Prostate gland (tissue), 2 donors: ENCODE results near the gene MUC21. TPM values are rescaled to one million over a fixed set of nuclear protein-coding genes. Genes with fewer than 3 reads are reported as not detected.
"Not testable (repeated sequence)": the region's sequence is repeated elsewhere in the genome, so short reads cannot be mapped to it uniquely, and the experiment has no call there.

Source experiments
- DNase-seq: peaks from one replicate; pipeline ENCODE4 v3.0.0-alpha.2; 2019; ENCODE audit warnings: low spot score
- H3K27ac ChIP-seq, 2 donors: fragments of 200-600 bp; sonication (generic); 2 replicates each; pipeline ENCODE4 v1.5.1; 2017 to 2019
- H3K27me3 ChIP-seq: fragments of 200-600 bp; sonication (generic); replicated peaks from 2 replicates; pipeline ENCODE4 v1.5.1; 2019; ENCODE audit not compliant: insufficient read depth
- H3K36me3 ChIP-seq, 2 donors: fragments of 200-600 bp; sonication (generic); 1 replicate in 1 of 2; 2 replicates in 1 of 2; pipeline versions ENCODE4 v1.5.1 to v1.8.1; 2017 to 2019
- H3K4me1 ChIP-seq: fragments of 200-600 bp; sonication (generic); replicated peaks from 2 replicates; pipeline ENCODE4 v1.5.1; 2019
- H3K4me3 ChIP-seq, 2 donors: fragments of 200-600 bp; sonication (generic); 2 replicates each; pipeline ENCODE4 v1.5.1; 2017 to 2019
- H3K9me3 ChIP-seq: fragments of 200-600 bp; sonication (generic); 2 replicates; pipeline ENCODE4 v1.5.1; 2017
- CTCF ChIP-seq, 4 experiments: fragments of 200-600 bp in 2 of 4; fragments of 450-650 bp in 2 of 4; sonication (generic) in 2 of 4; IDR thresholded peaks; 1 replicate in 3 of 4; 2 replicates in 1 of 4; pipeline ENCODE4 v1.5.1; 2016 to 2019; ENCODE audit warnings: antibody characterized with exemption in 4 of 4, mild to moderate bottlenecking in 2 of 4, moderate library complexity in 2 of 4
- POLR2A ChIP-seq: fragments of 450-650 bp; IDR thresholded peaks from one replicate; pipeline ENCODE4 v1.6.1; 2016; ENCODE audit warnings: antibody characterized with exemption, mild to moderate bottlenecking
- POLR2AphosphoS5 ChIP-seq: sonication (generic); formaldehyde crosslinking; IDR thresholded peaks from one replicate; pipeline ENCODE4 v1.6.1; 2017; ENCODE audit warnings: antibody characterized with exemption
- WGBS: methylation state at CpG from one replicate; pipeline ENCODE4 v1.1.5; 2018; 5-methylcytosine and 5-hydroxymethylcytosine counted together
- intact Hi-C: fragments of 100-400 bp; cut with DNase I; formaldehyde crosslinking; loops from one replicate; pipeline ENCODE4 v1.14.2; 2022
- total RNA-seq, 2 donors: library from RNA; depleted of rRNA; stranded (reverse); fragments of >200 nt; gene quantifications; one replicate each; pipeline ENCODE4 v1.1.0, GENCODE V29; 2016

MUC21 gene
- total RNA-seq, 2 donors from 2014 or later = 0.28 TPM; not detected in 1

- DNase-seq = no peak
- no peaks in the 10 kb centered on the region for H3K27me3 ChIP-seq
- no peak for TF ChIP-seq POLR2A
- TF ChIP-seq CTCF (IDR thresholded peaks at IDR 0.05) = no peak
- TF ChIP-seq POLR2AphosphoS5 = no peak
- H3K27ac ChIP-seq = no peak within 1 kb of the TSS
- intact Hi-C loops = no loop called here
- no peaks in the 10 kb centered on the region for H3K4me1 ChIP-seq
- no peaks in the 10 kb centered on the region for H3K36me3 ChIP-seq
- H3K4me3 ChIP-seq = no peak within 1 kb of the TSS
- WGBS = 72% methylated on average over 4 of the region's 4 CpGs
- H3K9me3 ChIP-seq = no peaks in the 10 kb centered on the region
Measured at GRCh38 chr6:31010393-31011060, 27.0 kb downstream of the MUC21 start, which contains the start of gene MUC22. TSS of gene MUC22 (plus strand) at chr6:31010474. CDS start at chr6:31010707, 233 bp downstream.

GRCh38 chr6:31011153-31011552, 27.6 kb downstream of the MUC21 start:
- 87% methylated on average over 6 of the region's 6 CpGs for WGBS
- H3K36me3 ChIP-seq = no peaks in the 10 kb centered on the region

DNA sequence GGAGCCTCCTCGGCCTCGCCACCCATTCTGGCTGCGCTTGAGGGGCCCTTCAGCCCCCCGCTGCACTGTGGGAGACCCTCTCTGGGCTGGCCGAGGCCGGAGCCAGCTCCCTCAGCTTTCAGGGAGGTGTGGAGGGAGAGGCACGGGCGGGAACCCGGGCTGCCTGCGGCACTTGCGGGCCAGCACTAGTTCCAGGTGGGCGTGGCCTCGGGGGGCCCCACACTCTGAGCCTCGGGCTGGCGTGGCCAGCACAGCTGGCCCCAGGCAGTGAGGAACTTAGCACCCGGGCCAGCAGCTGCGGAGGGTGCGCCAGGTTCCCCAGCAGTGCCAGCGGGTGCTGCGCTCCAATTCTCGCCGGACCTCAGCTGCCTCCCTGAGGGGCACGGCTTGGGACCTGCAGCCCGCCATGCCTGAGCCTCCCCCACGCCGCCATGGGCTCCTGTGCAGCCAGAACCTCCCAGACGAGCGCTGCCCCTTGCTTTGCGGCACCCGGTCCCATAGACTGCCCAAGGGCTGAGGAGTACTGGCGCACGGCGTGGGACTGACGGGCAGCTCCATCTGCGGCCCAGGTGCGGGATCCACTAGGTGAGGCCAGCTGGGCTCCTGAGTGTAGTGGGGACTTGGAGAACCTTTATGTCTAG, 33.3 kb downstream of the MUC21 start:
- Histone ChIP-seq H3K27ac (no peak overlapping the region), H3K4me1 (no peaks in the 10 kb centered on the region), H3K9me3 (no peaks in the 10 kb centered on the region), H3K27me3 (no peaks in the 10 kb centered on the region), H3K36me3 (no peaks in the 10 kb centered on the region), H3K4me3 (no peak overlapping the region)
- intact Hi-C loops = no loop called here
- TF ChIP-seq POLR2A (no peak), POLR2AphosphoS5 (no peak), CTCF (IDR thresholded peaks at IDR 0.05) (no peak)
- WGBS = 92% methylated on average over 34 of the region's 36 CpGs
- no peak for DNase-seq

More at GRCh38 chr6:31011153-31011552, 27.6 kb downstream of the MUC21 start:
- intact Hi-C loops = no loop called here
- Histone ChIP-seq H3K9me3 (no peaks in the 10 kb centered on the region), H3K4me3 (no peak overlapping the region), H3K27me3 (no peaks in the 10 kb centered on the region), H3K27ac (no peak overlapping the region), H3K4me1 (no peaks in the 10 kb centered on the region)
- no peak for TF ChIP-seq CTCF (IDR thresholded peaks at IDR 0.05)
- TF ChIP-seq POLR2AphosphoS5 = no peak
- no peak for TF ChIP-seq POLR2A
- no peak for DNase-seq

DNA sequence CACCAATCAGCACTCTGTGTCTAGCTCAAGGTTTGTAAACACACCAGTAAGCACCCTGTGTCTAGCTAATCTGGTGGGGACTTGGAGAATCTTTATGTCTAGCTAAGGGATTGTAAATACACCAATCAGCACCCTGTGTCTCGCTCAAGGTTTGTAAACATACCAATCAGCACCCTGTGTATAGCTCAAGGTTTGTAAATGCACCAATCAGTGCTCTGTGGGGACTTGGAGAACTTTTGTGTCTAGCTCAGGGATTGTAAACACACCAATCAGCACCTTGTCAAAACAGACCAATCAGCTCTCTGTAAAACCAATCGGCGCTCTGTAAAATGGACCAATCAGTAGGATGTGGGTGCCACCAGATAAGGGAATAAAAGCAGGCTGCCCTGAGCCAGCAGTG, 33.9 kb downstream of the MUC21 start:
- H3K9me3 ChIP-seq, H3K4me3 ChIP-seq, DNase-seq, H3K27me3 ChIP-seq, H3K4me1 ChIP-seq, H3K36me3 ChIP-seq, intact Hi-C loops, H3K27ac ChIP-seq: not testable (repeated sequence)
- 93% methylated on average over 3 of the region's 3 CpGs for WGBS

GRCh38 chr6:31020057-31020456, 36.5 kb downstream of the MUC21 start:
- no peaks in the 10 kb centered on the region for H3K9me3 ChIP-seq
- 79% methylated on average over 2 of the region's 2 CpGs for WGBS
- intact Hi-C loops = no loop called here
- no peaks in the 10 kb centered on the region for H3K36me3 ChIP-seq
- TF ChIP-seq POLR2AphosphoS5 (no peak), CTCF (IDR thresholded peaks at IDR 0.05) (no peak), POLR2A (no peak)
- no peaks in the 10 kb centered on the region for H3K4me1 ChIP-seq
- no peaks in the 10 kb centered on the region for H3K27me3 ChIP-seq
- DNase-seq = no peak
- H3K27ac ChIP-seq = no peak overlapping the region
- no peak overlapping the region for H3K4me3 ChIP-seq

GRCh38 chr6:31020631-31021255, 37.2 kb downstream of the MUC21 start:
- H3K36me3 ChIP-seq, H3K4me3 ChIP-seq, H3K27me3 ChIP-seq, H3K9me3 ChIP-seq, intact Hi-C loops, DNase-seq, H3K27ac ChIP-seq, H3K4me1 ChIP-seq: not testable (repeated sequence)
- WGBS = 89% methylated on average over 32 of the region's 36 CpGs

- H3K36me3 ChIP-seq, H3K27ac ChIP-seq, H3K4me1 ChIP-seq, DNase-seq, H3K4me3 ChIP-seq, H3K27me3 ChIP-seq, H3K9me3 ChIP-seq, intact Hi-C loops: not testable (repeated sequence)
- WGBS = 88% methylated on average over 15 of the region's 15 CpGs
Measured at GRCh38 chr6:31021705-31022531, 38.4 kb downstream of the MUC21 start.
